ENCODE data around the gene IRF6.

IRF6 gene

GRCh38 chr1:209820986-209821385, 15.0 kb upstream of the IRF6 start:
- no peak overlapping the region for H3K23ac ChIP-seq (ENCODE audit: low read length)
- DNase-seq: no peak
- no peak overlapping the region for H3K4ac ChIP-seq (ENCODE audit: low read depth, low read length)
- no peaks in the 10 kb centered on the region for H3K27me3 ChIP-seq (ENCODE audit: insufficient read depth, low read length, poor library complexity)
- H3K56ac ChIP-seq (ENCODE audit: low read length): no peak overlapping the region
- no peak overlapping the region for H3K4me2 ChIP-seq (ENCODE audit: low read length)
- H4K5ac ChIP-seq (ENCODE audit: low read length): no peak overlapping the region
- WGBS (ENCODE audit: extremely low coverage, insufficient coverage, low lambda C conversion rate): no CpG with 5 or more reads among the region's 4 CpGs
- no peak overlapping the region for H3K18ac ChIP-seq (ENCODE audit: low read length)
- H3K4me3 ChIP-seq (ENCODE audit: low read length): no peak overlapping the region
- no peak overlapping the region for H3K9ac ChIP-seq (ENCODE audit: low read length)
- no peaks in the 10 kb centered on the region for H3K79me1 ChIP-seq (ENCODE audit: low read length)
- no peak overlapping the region for H2BK5ac ChIP-seq (ENCODE audit: low read length)
- no peak overlapping the region for H4K8ac ChIP-seq (ENCODE audit: low read depth, low read length)
- H2BK120ac ChIP-seq (ENCODE audit: low read depth, low read length): no peak overlapping the region
- H3K4me1 ChIP-seq (ENCODE audit: control insufficient read depth, low read depth, low read length): no peaks in the 10 kb centered on the region
- H3K27ac ChIP-seq (ENCODE audit: low read depth, low read length): no peak overlapping the region
- no peak overlapping the region for H2BK15ac ChIP-seq (replicated peaks; ENCODE audit: low read depth)
- no peak overlapping the region for H2AK5ac ChIP-seq (ENCODE audit: low read length)
- no peaks in the 10 kb centered on the region for H3K36me3 ChIP-seq (ENCODE audit: control insufficient read depth, insufficient read depth, low read length)
- no peaks in the 10 kb centered on the region for H3K79me2 ChIP-seq (ENCODE audit: control insufficient read depth, insufficient read depth, low read length)

- Histone ChIP-seq H2BK120ac (ENCODE audit: low read depth, low read length) (no peak overlapping the region), H2AK5ac (ENCODE audit: low read length) (no peak overlapping the region), H3K27me3 (ENCODE audit: insufficient read depth, low read length, poor library complexity) (no peaks in the 10 kb centered on the region), H3K27ac (ENCODE audit: low read depth, low read length) (no peak overlapping the region), H3K4ac (ENCODE audit: low read depth, low read length) (no peak overlapping the region), H2BK5ac (ENCODE audit: low read length) (no peak overlapping the region), H3K4me2 (ENCODE audit: low read length) (no peak overlapping the region), H3K18ac (ENCODE audit: low read length) (no peak overlapping the region), H4K8ac (ENCODE audit: low read depth, low read length) (no peak overlapping the region), H3K79me1 (ENCODE audit: low read length) (no peaks in the 10 kb centered on the region), H3K23ac (ENCODE audit: low read length) (no peak overlapping the region), H3K4me1 (ENCODE audit: control insufficient read depth, low read depth, low read length) (no peaks in the 10 kb centered on the region), H2BK15ac (replicated peaks; ENCODE audit: low read depth) (no peak overlapping the region), H4K5ac (ENCODE audit: low read length) (no peak overlapping the region), H3K9ac (ENCODE audit: low read length) (no peak overlapping the region), H3K79me2 (ENCODE audit: control insufficient read depth, insufficient read depth, low read length) (no peaks in the 10 kb centered on the region), H3K56ac (ENCODE audit: low read length) (no peak overlapping the region), H3K36me3 (ENCODE audit: control insufficient read depth, insufficient read depth, low read length) (no peaks in the 10 kb centered on the region), H3K4me3 (ENCODE audit: low read length) (no peak overlapping the region)
- WGBS (ENCODE audit: extremely low coverage, insufficient coverage, low lambda C conversion rate): no CpG with 5 or more reads among the region's 1 CpG
- DNase-seq: no peak
Observed at GRCh38 chr1:209819058-209819457, 13.1 kb upstream of the IRF6 start.

DNA sequence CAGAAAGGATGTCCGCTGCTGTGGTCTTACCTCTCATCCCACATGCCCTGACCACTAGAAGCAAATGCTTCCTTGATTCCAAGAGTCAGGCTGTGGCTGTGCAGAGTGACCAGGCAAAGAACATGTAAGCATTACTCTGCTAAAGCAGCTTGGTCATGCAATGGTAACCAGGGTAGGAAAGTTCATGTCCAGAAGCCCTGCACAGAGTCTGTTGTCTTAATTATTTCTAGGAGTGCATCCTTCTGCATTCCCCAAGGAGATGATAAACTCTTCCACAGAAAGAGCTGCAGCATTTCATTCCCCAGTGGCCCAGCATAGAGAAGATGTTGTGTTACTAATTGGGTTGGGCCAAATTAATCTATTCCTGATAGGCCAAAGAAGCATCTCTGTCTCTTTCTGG, 11.7 kb upstream of the IRF6 start:
- Histone ChIP-seq H2BK120ac (ENCODE audit: low read depth, low read length) (no peak overlapping the region), H3K9ac (ENCODE audit: low read length) (no peak overlapping the region), H3K23ac (ENCODE audit: low read length) (no peak overlapping the region), H3K18ac (ENCODE audit: low read length) (no peak overlapping the region), H2AK5ac (ENCODE audit: low read length) (no peak overlapping the region), H3K56ac (ENCODE audit: low read length) (no peak overlapping the region), H3K36me3 (ENCODE audit: control insufficient read depth, insufficient read depth, low read length) (no peaks in the 10 kb centered on the region), H3K27ac (ENCODE audit: low read depth, low read length) (no peak overlapping the region), H3K4me2 (ENCODE audit: low read length) (no peak overlapping the region), H3K4me1 (ENCODE audit: control insufficient read depth, low read depth, low read length) (no peaks in the 10 kb centered on the region), H3K79me2 (ENCODE audit: control insufficient read depth, insufficient read depth, low read length) (no peaks in the 10 kb centered on the region), H4K5ac (ENCODE audit: low read length) (no peak overlapping the region), H4K8ac (ENCODE audit: low read depth, low read length) (no peak overlapping the region), H3K4ac (ENCODE audit: low read depth, low read length) (no peak overlapping the region), H2BK15ac (replicated peaks; ENCODE audit: low read depth) (no peak overlapping the region), H3K27me3 (ENCODE audit: insufficient read depth, low read length, poor library complexity) (no peaks in the 10 kb centered on the region), H3K79me1 (ENCODE audit: low read length) (no peaks in the 10 kb centered on the region), H2BK5ac (ENCODE audit: low read length) (no peak overlapping the region), H3K4me3 (ENCODE audit: low read length) (no peak overlapping the region)
- DNase-seq: no peak
- no CpG with 5 or more reads among the region's 1 CpG for WGBS (ENCODE audit: extremely low coverage, insufficient coverage, low lambda C conversion rate)

- H3K18ac ChIP-seq (ENCODE audit: low read length): no peak overlapping the region
Observed at GRCh38 chr1:209816923-209817322, 11.0 kb upstream of the IRF6 start.

GRCh38 chr1:209815931-209816341, 10.0 kb upstream of the IRF6 start:
- Histone ChIP-seq H4K5ac (ENCODE audit: low read length) (no peak overlapping the region), H3K36me3 (ENCODE audit: control insufficient read depth, insufficient read depth, low read length) (no peaks in the 10 kb centered on the region), H3K56ac (ENCODE audit: low read length) (no peak overlapping the region), H3K27me3 (ENCODE audit: insufficient read depth, low read length, poor library complexity) (no peaks in the 10 kb centered on the region), H2BK120ac (ENCODE audit: low read depth, low read length) (no peak overlapping the region), H3K9ac (ENCODE audit: low read length) (no peak overlapping the region), H3K79me1 (ENCODE audit: low read length) (no peaks in the 10 kb centered on the region), H3K4ac (ENCODE audit: low read depth, low read length) (no peak overlapping the region), H3K23ac (ENCODE audit: low read length) (no peak overlapping the region), H3K79me2 (ENCODE audit: control insufficient read depth, insufficient read depth, low read length) (no peaks in the 10 kb centered on the region), H3K4me1 (ENCODE audit: control insufficient read depth, low read depth, low read length) (no peaks in the 10 kb centered on the region), H2AK5ac (ENCODE audit: low read length) (no peak overlapping the region), H2BK15ac (replicated peaks; ENCODE audit: low read depth) (no peak overlapping the region), H3K4me3 (ENCODE audit: low read length) (no peak overlapping the region), H3K18ac (ENCODE audit: low read length) (no peak overlapping the region), H3K27ac (ENCODE audit: low read depth, low read length) (no peak overlapping the region), H4K8ac (ENCODE audit: low read depth, low read length) (no peak overlapping the region), H2BK5ac (ENCODE audit: low read length) (no peak overlapping the region), H3K4me2 (ENCODE audit: low read length) (no peak overlapping the region)
- DNase-seq: no peak
- no CpG with 5 or more reads among the region's 6 CpGs for WGBS (ENCODE audit: extremely low coverage, insufficient coverage, low lambda C conversion rate)

More at GRCh38 chr1:209816923-209817322, 11.0 kb upstream of the IRF6 start:
- H2BK15ac ChIP-seq (replicated peaks; ENCODE audit: low read depth): no peak overlapping the region
- H3K4me3 ChIP-seq (ENCODE audit: low read length): no peak overlapping the region
- no peak overlapping the region for H3K23ac ChIP-seq (ENCODE audit: low read length)
- H3K36me3 ChIP-seq (ENCODE audit: control insufficient read depth, insufficient read depth, low read length): no peaks in the 10 kb centered on the region
- H4K5ac ChIP-seq (ENCODE audit: low read length): no peak overlapping the region
- H3K27ac ChIP-seq (ENCODE audit: low read depth, low read length): no peak overlapping the region
- no peak for DNase-seq
- H3K4me1 ChIP-seq (ENCODE audit: control insufficient read depth, low read depth, low read length): no peaks in the 10 kb centered on the region
- no peak overlapping the region for H2AK5ac ChIP-seq (ENCODE audit: low read length)
- no CpG with 5 or more reads among the region's 3 CpGs for WGBS (ENCODE audit: extremely low coverage, insufficient coverage, low lambda C conversion rate)
- H3K27me3 ChIP-seq (ENCODE audit: insufficient read depth, low read length, poor library complexity): no peaks in the 10 kb centered on the region
- H2BK5ac ChIP-seq (ENCODE audit: low read length): no peak overlapping the region
- H4K8ac ChIP-seq (ENCODE audit: low read depth, low read length): no peak overlapping the region
- H2BK120ac ChIP-seq (ENCODE audit: low read depth, low read length): no peak overlapping the region
- H3K56ac ChIP-seq (ENCODE audit: low read length): no peak overlapping the region
- no peak overlapping the region for H3K4ac ChIP-seq (ENCODE audit: low read depth, low read length)
- no peaks in the 10 kb centered on the region for H3K79me1 ChIP-seq (ENCODE audit: low read length)
- H3K9ac ChIP-seq (ENCODE audit: low read length): no peak overlapping the region
- no peak overlapping the region for H3K4me2 ChIP-seq (ENCODE audit: low read length)
- H3K79me2 ChIP-seq (ENCODE audit: control insufficient read depth, insufficient read depth, low read length): no peaks in the 10 kb centered on the region

- H3K36me3 ChIP-seq (ENCODE audit: control insufficient read depth, insufficient read depth, low read length): no peaks in the 10 kb centered on the region
- H2AK5ac ChIP-seq (ENCODE audit: low read length): no peak overlapping the region
- H3K4me2 ChIP-seq (ENCODE audit: low read length): no peak overlapping the region
- H3K9ac ChIP-seq (ENCODE audit: low read length): no peak overlapping the region
- H3K23ac ChIP-seq (ENCODE audit: low read length): no peak overlapping the region
- H3K27ac ChIP-seq (ENCODE audit: low read depth, low read length): no peak overlapping the region
- H2BK5ac ChIP-seq (ENCODE audit: low read length): no peak overlapping the region
- H3K18ac ChIP-seq (ENCODE audit: low read length): no peak overlapping the region
- H4K5ac ChIP-seq (ENCODE audit: low read length): no peak overlapping the region
- no peak overlapping the region for H3K4ac ChIP-seq (ENCODE audit: low read depth, low read length)
- H3K4me1 ChIP-seq (ENCODE audit: control insufficient read depth, low read depth, low read length): no peaks in the 10 kb centered on the region
- H2BK15ac ChIP-seq (replicated peaks; ENCODE audit: low read depth): no peak overlapping the region
- H4K8ac ChIP-seq (ENCODE audit: low read depth, low read length): no peak overlapping the region
- H3K79me2 ChIP-seq (ENCODE audit: control insufficient read depth, insufficient read depth, low read length): no peaks in the 10 kb centered on the region
- no peaks in the 10 kb centered on the region for H3K79me1 ChIP-seq (ENCODE audit: low read length)
- no peak overlapping the region for H3K56ac ChIP-seq (ENCODE audit: low read length)
- no peak overlapping the region for H2BK120ac ChIP-seq (ENCODE audit: low read depth, low read length)
- no peaks in the 10 kb centered on the region for H3K27me3 ChIP-seq (ENCODE audit: insufficient read depth, low read length, poor library complexity)
- no CpG with 5 or more reads among the region's 3 CpGs for WGBS (ENCODE audit: extremely low coverage, insufficient coverage, low lambda C conversion rate)
- DNase-seq: no peak
- no peak overlapping the region for H3K4me3 ChIP-seq (ENCODE audit: low read length)
Observed at GRCh38 chr1:209815490-209815889, 9.5 kb upstream of the IRF6 start.

All from mesendoderm (in vitro differentiated cells).